SK-N-SH treated with all-trans-retinoic acid at 6 μM for 48 hours (cell line): ENCODE data around the gene POLG.

Experiments
- ARNTL ChIP-seq: fragments of 450-650 bp; formaldehyde crosslinking; IDR thresholded peaks from 2 replicates; pipeline ENCODE4 v1.5.0; 2020; ENCODE audit warnings: low read depth, mild to moderate bottlenecking, moderate library complexity, borderline replicate concordance
- ESRRG ChIP-seq: fragments of 250-450 bp; sonication (Bioruptor Pico); IDR thresholded peaks from 2 replicates; pipeline ENCODE4 v1.6.1; 2021; ENCODE audit warnings: mild to moderate bottlenecking
- GLIS3 ChIP-seq: fragments of 250-450 bp; sonication (Bioruptor Pico); IDR thresholded peaks from 2 replicates; pipeline ENCODE4 v1.5.0; 2020; ENCODE audit warnings: mild to moderate bottlenecking, moderate library complexity
- OSR1 ChIP-seq: fragments of 250-450 bp; sonication (Bioruptor Pico); IDR thresholded peaks from 2 replicates; pipeline ENCODE4 v1.8.0; 2022; ENCODE audit warnings: moderate library complexity, mild to moderate bottlenecking, inconsistent platforms
- TCF4 ChIP-seq: fragments of 250-450 bp; sonication (Bioruptor Pico); IDR thresholded peaks from 2 replicates; pipeline ENCODE4 v1.8.0; 2021; ENCODE audit warnings: mild to moderate bottlenecking, moderate library complexity, borderline replicate concordance
- ZC3H10 ChIP-seq: fragments of 250-450 bp; sonication (Bioruptor Pico); IDR thresholded peaks from 2 replicates; pipeline ENCODE4 v1.5.1; 2021; ENCODE audit warnings: mild to moderate bottlenecking, moderate library complexity
- ZFP3 ChIP-seq: fragments of 250-450 bp; sonication (Bioruptor Pico); IDR thresholded peaks from 2 replicates; pipeline ENCODE4 v1.5.0; 2020; ENCODE audit warnings: mild to moderate bottlenecking, moderate library complexity
- ZFP30 ChIP-seq: fragments of 450-650 bp; formaldehyde crosslinking; IDR thresholded peaks from 2 replicates; pipeline ENCODE4 v1.5.0; 2022; ENCODE audit warnings: mild to moderate bottlenecking, moderate library complexity
- ZNF565 ChIP-seq: fragments of 450-650 bp; formaldehyde crosslinking; conservative IDR thresholded peaks from 2 replicates; pipeline ENCODE4 v1.5.0; 2020; ENCODE audit warnings: low read depth, mild to moderate bottlenecking, moderate library complexity
- ZNF70 ChIP-seq: fragments of 450-650 bp; formaldehyde crosslinking; IDR thresholded peaks from 2 replicates; pipeline ENCODE4 v1.5.0; 2020; ENCODE audit warnings: mild to moderate bottlenecking, moderate library complexity
- ZNF8 ChIP-seq: fragments of 450-650 bp; formaldehyde crosslinking; IDR thresholded peaks from 2 replicates; pipeline ENCODE4 v1.5.0; 2020; ENCODE audit warnings: mild to moderate bottlenecking, moderate library complexity
- TF ChIP-seq, protein P1 (sequence below): fragments of 250-450 bp; sonication (Bioruptor Pico); IDR thresholded peaks from 2 replicates; pipeline ENCODE4 v1.5.1; 2020; ENCODE audit warnings: low read depth, mild to moderate bottlenecking, moderate library complexity
- TF ChIP-seq, protein P2 (sequence below): fragments of 250-450 bp; sonication (Bioruptor Pico); IDR thresholded peaks from 2 replicates; pipeline ENCODE4 v1.8.0; 2021; ENCODE audit warnings: low read depth, mild to moderate bottlenecking, moderate library complexity, borderline replicate concordance

DNA sequence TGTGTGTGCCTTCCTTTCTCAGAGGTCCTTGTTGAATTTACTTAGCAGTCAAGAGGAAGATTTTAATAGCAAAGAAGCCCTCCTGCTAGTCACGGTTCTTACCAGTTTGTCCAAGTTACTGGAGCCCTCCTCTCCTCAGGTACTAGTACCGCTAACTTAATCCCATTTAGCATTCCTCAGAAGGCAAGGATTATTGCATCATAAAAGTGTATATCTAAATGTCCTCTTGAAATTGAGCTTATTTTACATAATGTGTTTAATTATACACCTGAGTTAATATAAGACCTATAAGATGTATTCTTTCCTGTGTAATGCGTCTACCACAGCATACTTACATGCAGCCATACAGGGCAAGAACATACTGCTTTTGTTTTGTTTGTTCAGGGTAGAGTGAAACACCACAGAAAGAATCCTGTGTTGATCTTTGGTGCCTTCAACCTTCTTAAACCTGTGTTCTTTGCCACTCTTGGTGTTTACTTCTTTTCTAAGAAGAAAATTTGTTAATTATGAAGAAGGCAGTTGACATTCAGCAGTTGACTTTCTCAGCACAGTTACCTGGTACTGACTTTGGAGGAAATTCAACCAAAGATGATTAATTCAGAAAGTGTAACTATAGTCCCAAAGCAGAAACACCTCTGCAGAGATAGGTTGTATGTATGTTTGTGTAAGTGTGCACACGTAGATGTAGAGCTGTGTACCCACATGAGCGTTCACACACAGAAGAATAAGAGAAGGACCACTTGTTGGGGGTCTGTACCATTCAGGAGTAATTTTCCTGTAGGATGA is 33.1 kb downstream of the POLG start:
- no peak for TF ChIP-seq ZNF8
- TF ChIP-seq ZC3H10 (CRISPR knock-in tag): no peak
- TF ChIP-seq OSR1: no peak
- TF ChIP-seq, protein P1, sequence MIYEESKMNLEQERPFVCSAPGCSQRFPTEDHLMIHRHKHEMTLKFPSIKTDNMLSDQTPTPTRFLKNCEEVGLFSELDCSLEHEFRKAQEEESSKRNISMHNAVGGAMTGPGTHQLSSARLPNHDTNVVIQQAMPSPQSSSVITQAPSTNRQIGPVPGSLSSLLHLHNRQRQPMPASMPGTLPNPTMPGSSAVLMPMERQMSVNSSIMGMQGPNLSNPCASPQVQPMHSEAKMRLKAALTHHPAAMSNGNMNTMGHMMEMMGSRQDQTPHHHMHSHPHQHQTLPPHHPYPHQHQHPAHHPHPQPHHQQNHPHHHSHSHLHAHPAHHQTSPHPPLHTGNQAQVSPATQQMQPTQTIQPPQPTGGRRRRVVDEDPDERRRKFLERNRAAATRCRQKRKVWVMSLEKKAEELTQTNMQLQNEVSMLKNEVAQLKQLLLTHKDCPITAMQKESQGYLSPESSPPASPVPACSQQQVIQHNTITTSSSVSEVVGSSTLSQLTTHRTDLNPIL (CRISPR knock-in tag): no peak
- TF ChIP-seq ARNTL (CRISPR knock-in tag): no peak
- no peak for TF ChIP-seq GLIS3 (CRISPR knock-in tag)
- no peak for TF ChIP-seq TCF4 (CRISPR knock-in tag)
- TF ChIP-seq ZFP3 (CRISPR knock-in tag): no peak
- TF ChIP-seq ZNF565 (CRISPR knock-in tag): no peak
- no peak for TF ChIP-seq ZFP30
- no peak for TF ChIP-seq ESRRG (CRISPR knock-in tag)
- TF ChIP-seq ZNF70 (CRISPR knock-in tag): no peak
- TF ChIP-seq, protein P2, sequence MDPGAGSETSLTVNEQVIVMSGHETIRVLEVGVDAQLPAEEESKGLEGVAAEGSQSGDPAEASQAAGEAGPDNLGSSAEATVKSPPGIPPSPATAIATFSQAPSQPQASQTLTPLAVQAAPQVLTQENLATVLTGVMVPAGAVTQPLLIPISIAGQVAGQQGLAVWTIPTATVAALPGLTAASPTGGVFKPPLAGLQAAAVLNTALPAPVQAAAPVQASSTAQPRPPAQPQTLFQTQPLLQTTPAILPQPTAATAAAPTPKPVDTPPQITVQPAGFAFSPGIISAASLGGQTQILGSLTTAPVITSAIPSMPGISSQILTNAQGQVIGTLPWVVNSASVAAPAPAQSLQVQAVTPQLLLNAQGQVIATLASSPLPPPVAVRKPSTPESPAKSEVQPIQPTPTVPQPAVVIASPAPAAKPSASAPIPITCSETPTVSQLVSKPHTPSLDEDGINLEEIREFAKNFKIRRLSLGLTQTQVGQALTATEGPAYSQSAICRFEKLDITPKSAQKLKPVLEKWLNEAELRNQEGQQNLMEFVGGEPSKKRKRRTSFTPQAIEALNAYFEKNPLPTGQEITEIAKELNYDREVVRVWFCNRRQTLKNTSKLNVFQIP (CRISPR knock-in tag): no peak
